ENCODE measurements around the gene RRAGD.

RRAGD gene

DNA sequence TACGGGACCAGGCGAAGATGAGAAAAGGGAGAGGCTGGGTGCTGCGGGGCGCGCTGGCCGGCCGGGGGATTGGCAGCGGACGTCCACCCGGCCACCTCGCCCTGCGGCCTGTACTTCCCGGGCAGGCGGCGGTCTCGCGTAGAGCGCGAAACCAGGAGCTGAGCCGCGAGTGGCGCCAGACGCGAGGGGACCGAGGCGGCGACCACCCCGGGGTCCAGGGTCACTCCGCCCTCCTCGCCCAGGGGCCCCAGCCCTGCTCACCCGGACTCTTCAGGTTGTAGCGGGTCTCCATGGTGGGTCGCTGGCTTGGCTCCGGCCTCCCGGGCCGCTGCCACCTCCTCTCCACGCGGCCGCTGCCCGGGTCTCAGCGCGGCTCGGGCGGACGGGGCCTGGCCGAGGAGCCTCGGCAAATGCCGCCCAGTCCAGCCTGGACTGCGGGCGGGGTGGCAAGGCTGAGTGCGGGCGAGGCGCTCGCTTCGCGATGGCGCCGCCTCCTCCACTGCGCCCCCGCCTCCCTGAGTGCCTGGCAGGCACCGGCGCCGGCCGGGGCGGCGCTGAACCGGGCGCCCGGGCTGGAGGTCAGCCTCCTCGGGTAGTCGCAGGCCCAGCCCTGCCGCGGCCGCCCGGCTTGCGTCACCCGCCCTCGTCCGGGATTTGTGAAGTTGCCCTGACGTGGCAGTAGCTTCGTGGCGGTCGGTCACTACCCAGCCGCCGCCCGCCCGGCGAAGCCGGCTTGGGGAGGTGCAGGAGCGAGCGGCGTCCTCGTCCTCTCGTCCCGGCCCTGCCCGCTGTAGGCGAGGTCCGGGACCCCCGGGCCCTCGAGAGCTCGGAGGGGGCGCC lies 59.6 kb downstream of the RRAGD start, which contains the start of gene UBE2J1:
Gene UBE2J1, minus strand, starts transcription at position 445 of the 840 bp plus-strand sequence. Its CDS starts 153 bp downstream, at position 292.
- H3K27ac Mint-ChIP-seq, result peak within 1 kb of the TSS; percentile 97
- H3K9me3 Mint-ChIP-seq, result no peaks in the 10 kb centered on the region
- peak; percentile 89 for DNase-seq
- H3K4me3 Mint-ChIP-seq, result peak within 1 kb of the TSS; percentile 98
- no peaks in the 10 kb centered on the region for H3K27me3 Mint-ChIP-seq (ENCODE audit: low read depth, poor library complexity)
- TF ChIP-seq, protein P1, sequence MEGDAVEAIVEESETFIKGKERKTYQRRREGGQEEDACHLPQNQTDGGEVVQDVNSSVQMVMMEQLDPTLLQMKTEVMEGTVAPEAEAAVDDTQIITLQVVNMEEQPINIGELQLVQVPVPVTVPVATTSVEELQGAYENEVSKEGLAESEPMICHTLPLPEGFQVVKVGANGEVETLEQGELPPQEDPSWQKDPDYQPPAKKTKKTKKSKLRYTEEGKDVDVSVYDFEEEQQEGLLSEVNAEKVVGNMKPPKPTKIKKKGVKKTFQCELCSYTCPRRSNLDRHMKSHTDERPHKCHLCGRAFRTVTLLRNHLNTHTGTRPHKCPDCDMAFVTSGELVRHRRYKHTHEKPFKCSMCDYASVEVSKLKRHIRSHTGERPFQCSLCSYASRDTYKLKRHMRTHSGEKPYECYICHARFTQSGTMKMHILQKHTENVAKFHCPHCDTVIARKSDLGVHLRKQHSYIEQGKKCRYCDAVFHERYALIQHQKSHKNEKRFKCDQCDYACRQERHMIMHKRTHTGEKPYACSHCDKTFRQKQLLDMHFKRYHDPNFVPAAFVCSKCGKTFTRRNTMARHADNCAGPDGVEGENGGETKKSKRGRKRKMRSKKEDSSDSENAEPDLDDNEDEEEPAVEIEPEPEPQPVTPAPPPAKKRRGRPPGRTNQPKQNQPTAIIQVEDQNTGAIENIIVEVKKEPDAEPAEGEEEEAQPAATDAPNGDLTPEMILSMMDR (IDR thresholded peaks at IDR 0.05), result no peak
- peaks cover 21% of the 10 kb centered on the region for H3K36me3 Mint-ChIP-seq (ENCODE audit: low read depth)
- peaks cover 51% of the 10 kb centered on the region for H3K4me1 Mint-ChIP-seq

- peaks cover 52% of the 10 kb centered on the region for H3K4me1 Mint-ChIP-seq
- TF ChIP-seq, protein P1 (IDR thresholded peaks at IDR 0.05), result no peak
Measured at GRCh38 chr6:89351671-89352277, 60.3 kb downstream of the RRAGD start.

GRCh38 chr6:89350281-89350966 lies 61.6 kb downstream of the RRAGD start:
- Mint-ChIP-seq H3K27ac (peak overlapping the region; percentile 60), H3K36me3 (ENCODE audit: low read depth) (peaks cover 21% of the 10 kb centered on the region), H3K9me3 (no peaks in the 10 kb centered on the region), H3K4me1 (peaks cover 57% of the 10 kb centered on the region), H3K4me3 (peak overlapping the region; percentile 98), H3K27me3 (ENCODE audit: low read depth, poor library complexity) (no peaks in the 10 kb centered on the region)
- no peak for DNase-seq
- TF ChIP-seq, protein P1 (IDR thresholded peaks at IDR 0.05), result no peak

More at GRCh38 chr6:89351671-89352277, 60.3 kb downstream of the RRAGD start:
- Mint-ChIP-seq H3K4me3 (peak overlapping the region; percentile 98), H3K27ac (peak overlapping the region; percentile 97), H3K36me3 (ENCODE audit: low read depth) (peaks cover 21% of the 10 kb centered on the region), H3K27me3 (ENCODE audit: low read depth, poor library complexity) (no peaks in the 10 kb centered on the region), H3K9me3 (no peaks in the 10 kb centered on the region)
- no peak for DNase-seq

DNA sequence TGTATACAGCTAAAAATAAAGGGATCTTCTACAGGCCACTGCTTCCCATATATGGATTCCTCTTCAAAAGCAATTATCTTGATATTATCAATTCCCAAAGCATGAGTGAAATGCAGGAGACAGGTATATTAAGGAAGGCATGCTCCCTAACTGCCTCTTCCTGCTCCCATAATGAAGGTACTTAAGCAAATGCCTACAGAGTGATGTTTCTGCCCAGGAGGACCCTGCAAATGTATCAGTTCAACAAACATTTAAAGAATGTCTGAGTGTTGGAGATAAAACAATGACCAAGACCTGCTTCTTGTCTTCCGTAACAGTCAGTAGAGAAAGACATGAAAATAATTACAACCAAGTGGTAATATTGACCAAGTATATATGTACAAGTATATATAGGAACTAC lies 63.7 kb downstream of the RRAGD start:
- H3K9me3 Mint-ChIP-seq, result no peaks in the 10 kb centered on the region
- peaks cover 46% of the 10 kb centered on the region for H3K4me1 Mint-ChIP-seq
- H3K27ac Mint-ChIP-seq, result no peak overlapping the region
- TF ChIP-seq, protein P1 (IDR thresholded peaks at IDR 0.05), result no peak
- DNase-seq, result no peak
- H3K27me3 Mint-ChIP-seq (ENCODE audit: low read depth, poor library complexity), result no peaks in the 10 kb centered on the region
- H3K36me3 Mint-ChIP-seq (ENCODE audit: low read depth), result peaks cover 21% of the 10 kb centered on the region
- H3K4me3 Mint-ChIP-seq, result no peak overlapping the region

DNA sequence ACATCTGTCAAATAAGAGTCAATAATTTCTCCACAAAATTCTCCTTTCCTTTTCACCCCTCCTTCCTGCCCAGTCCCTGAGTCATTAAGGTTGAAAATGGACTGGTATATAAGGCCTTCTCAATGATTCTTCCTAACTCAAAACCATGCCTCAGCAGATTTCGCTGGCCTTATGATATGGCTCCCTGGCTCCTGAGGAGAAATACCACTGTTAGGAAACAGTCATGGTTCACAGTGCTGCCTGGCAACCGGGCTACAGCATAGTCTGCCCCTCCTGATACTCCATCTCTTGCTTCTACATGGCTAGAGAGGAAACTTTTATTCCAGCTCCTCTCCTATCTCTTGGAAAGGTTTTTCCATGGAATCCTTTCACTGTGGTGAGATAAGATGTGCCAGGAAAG lies 64.2 kb downstream of the RRAGD start:
- DNase-seq, result no peak
- Mint-ChIP-seq H3K4me3 (no peak overlapping the region), H3K9me3 (no peaks in the 10 kb centered on the region), H3K36me3 (ENCODE audit: low read depth) (peaks cover 21% of the 10 kb centered on the region), H3K27ac (no peak overlapping the region), H3K4me1 (peaks cover 44% of the 10 kb centered on the region), H3K27me3 (ENCODE audit: low read depth, poor library complexity) (no peaks in the 10 kb centered on the region)
- TF ChIP-seq, protein P1 (IDR thresholded peaks at IDR 0.05), result no peak

All from nephron progenitor cell (in vitro differentiated cells).